LNCaP clone FGC (cell line): ENCODE data around the gene FGF14.

Experiments
- DNase-seq: peaks from one replicate; pipeline ENCODE4 v3.0.0-alpha.2; 2011; ENCODE audit warnings: low read depth
- H3K4me3 ChIP-seq: 2 replicates; pipeline ENCODE4 v1.5.1; 2011; ENCODE audit warnings: mild to moderate bottlenecking, low read depth, low read length, control low read depth
- CTCF ChIP-seq: IDR thresholded peaks from 2 replicates; pipeline ENCODE4 v1.5.1; 2012; ENCODE audit warnings: mild to moderate bottlenecking; ENCODE audit not compliant: control insufficient read depth, insufficient read depth; ENCODE audit errors: extremely low read depth

The FGF14 gene

GRCh38 chr13:101695870-101696516, 705.9 kb downstream of the FGF14 start:
- H3K4me3 ChIP-seq, result no peak overlapping the region
- DNase-seq, result no peak
- TF ChIP-seq CTCF, result no peak

- H3K4me3 ChIP-seq, result no peak overlapping the region
- TF ChIP-seq CTCF, result no peak
- no peak for DNase-seq
These were observed 710.4 kb downstream of the FGF14 start for GRCh38 chr13:101691341-101691860.

GRCh38 chr13:101690871-101691270, 711.0 kb downstream of the FGF14 start:
- H3K4me3 ChIP-seq, result no peak overlapping the region
- TF ChIP-seq CTCF, result no peak
- DNase-seq, result no peak

- TF ChIP-seq CTCF, result no peak
- no peak for DNase-seq
- no peak overlapping the region for H3K4me3 ChIP-seq
These were observed 715.8 kb downstream of the FGF14 start for GRCh38 chr13:101686003-101686402.

GRCh38 chr13:101681834-101682233, 720.0 kb downstream of the FGF14 start:
- H3K4me3 ChIP-seq, result no peak overlapping the region
- no peak for DNase-seq
- TF ChIP-seq CTCF, result no peak

GRCh38 chr13:101673360-101674105, 728.3 kb downstream of the FGF14 start:
- TF ChIP-seq CTCF, result no peak
- DNase-seq, result no peak
- no peak overlapping the region for H3K4me3 ChIP-seq

GRCh38 chr13:101661839-101662238, 740.0 kb downstream of the FGF14 start:
- no peak overlapping the region for H3K4me3 ChIP-seq
- DNase-seq, result no peak
- no peak for TF ChIP-seq CTCF
